Activated T-cell treated with anti-CD3 and anti-CD28 coated beads, Interleukin-2, amount 50 U/mL, for 24 hours (primary cell): ENCODE data around the gene BABAM2.
A peak's percentile ranks its signal among the peaks of the same experiment; 100 is the strongest.

Experiments
- DNase-seq: peaks from one replicate; pipeline ENCODE4 v3.0.0-alpha.2; 2020
- H3K27ac Mint-ChIP-seq: 2 replicates; pipeline ENCODE4 v1.8.0; 2020; ENCODE audit warnings: mild to moderate bottlenecking, mixed read lengths
- H3K27me3 Mint-ChIP-seq: 2 replicates; pipeline ENCODE4 v1.8.0; 2020; ENCODE audit warnings: mixed read lengths
- H3K36me3 Mint-ChIP-seq: 2 replicates; pipeline ENCODE4 v1.8.0; 2020; ENCODE audit warnings: low read depth, mixed read lengths
- H3K4me1 Mint-ChIP-seq: 2 replicates; pipeline ENCODE4 v1.8.0; 2020; ENCODE audit warnings: low read depth, mixed read lengths
- H3K4me3 Mint-ChIP-seq: 2 replicates; pipeline ENCODE4 v1.8.0; 2020; ENCODE audit warnings: mild to moderate bottlenecking, moderate library complexity, mixed read lengths
- H3K9me3 Mint-ChIP-seq: 2 replicates; pipeline ENCODE4 v1.8.0; 2020; ENCODE audit warnings: mixed read lengths

Gene BABAM2

GRCh38 chr2:28287256-28287915 lies 396.9 kb downstream of the BABAM2 start:
- H3K27ac Mint-ChIP-seq = no peak overlapping the region
- no peak overlapping the region for H3K4me3 Mint-ChIP-seq
- peaks cover 6% of the 10 kb centered on the region for H3K36me3 Mint-ChIP-seq
- H3K9me3 Mint-ChIP-seq = no peaks in the 10 kb centered on the region
- H3K4me1 Mint-ChIP-seq = peaks cover 11% of the 10 kb centered on the region
- H3K27me3 Mint-ChIP-seq = no peaks in the 10 kb centered on the region
- no peak for DNase-seq

- H3K4me3 Mint-ChIP-seq = no peak overlapping the region
- H3K27ac Mint-ChIP-seq = no peak overlapping the region
- H3K9me3 Mint-ChIP-seq = no peaks in the 10 kb centered on the region
- H3K4me1 Mint-ChIP-seq = peaks cover 23% of the 10 kb centered on the region
- H3K36me3 Mint-ChIP-seq = peaks cover 6% of the 10 kb centered on the region
- no peaks in the 10 kb centered on the region for H3K27me3 Mint-ChIP-seq
- DNase-seq = no peak
These were observed 398.1 kb downstream of the BABAM2 start for GRCh38 chr2:28288620-28289019.

- Mint-ChIP-seq H3K9me3 (no peaks in the 10 kb centered on the region), H3K4me1 (peaks cover 29% of the 10 kb centered on the region), H3K27me3 (no peaks in the 10 kb centered on the region), H3K4me3 (no peak overlapping the region), H3K36me3 (peaks cover 9% of the 10 kb centered on the region), H3K27ac (peak overlapping the region; percentile 81)
- no peak for DNase-seq
These were observed 401.4 kb downstream of the BABAM2 start for GRCh38 chr2:28291811-28292440.

- Mint-ChIP-seq H3K36me3 (peaks cover 9% of the 10 kb centered on the region), H3K27me3 (no peaks in the 10 kb centered on the region), H3K27ac (peak overlapping the region; percentile 81), H3K4me3 (no peak overlapping the region), H3K9me3 (no peaks in the 10 kb centered on the region), H3K4me1 (peaks cover 29% of the 10 kb centered on the region)
- DNase-seq = no peak
These were observed 402.0 kb downstream of the BABAM2 start for GRCh38 chr2:28292491-28292890.

GRCh38 chr2:28293416-28293815 lies 402.9 kb downstream of the BABAM2 start:
- Mint-ChIP-seq H3K36me3 (peaks cover 15% of the 10 kb centered on the region), H3K4me1 (peaks cover 29% of the 10 kb centered on the region), H3K4me3 (no peak overlapping the region), H3K27ac (no peak overlapping the region), H3K27me3 (no peaks in the 10 kb centered on the region), H3K9me3 (no peaks in the 10 kb centered on the region)
- DNase-seq = no peak

GRCh38 chr2:28294451-28294850 lies 403.9 kb downstream of the BABAM2 start:
- H3K4me1 Mint-ChIP-seq = peaks cover 29% of the 10 kb centered on the region
- DNase-seq = no peak
- H3K9me3 Mint-ChIP-seq = no peaks in the 10 kb centered on the region
- no peak overlapping the region for H3K4me3 Mint-ChIP-seq
- H3K27me3 Mint-ChIP-seq = no peaks in the 10 kb centered on the region
- H3K27ac Mint-ChIP-seq = no peak overlapping the region
- peaks cover 21% of the 10 kb centered on the region for H3K36me3 Mint-ChIP-seq

- DNase-seq = no peak
- Mint-ChIP-seq H3K36me3 (peaks cover 35% of the 10 kb centered on the region), H3K4me1 (peaks cover 28% of the 10 kb centered on the region), H3K4me3 (no peak overlapping the region), H3K27me3 (no peaks in the 10 kb centered on the region), H3K9me3 (no peaks in the 10 kb centered on the region), H3K27ac (no peak overlapping the region)
These were observed 405.7 kb downstream of the BABAM2 start for GRCh38 chr2:28296243-28296642.

GRCh38 chr2:28296904-28297303 lies 406.4 kb downstream of the BABAM2 start:
- Mint-ChIP-seq H3K9me3 (no peaks in the 10 kb centered on the region), H3K4me1 (peaks cover 24% of the 10 kb centered on the region), H3K27ac (no peak overlapping the region), H3K4me3 (no peak overlapping the region), H3K27me3 (no peaks in the 10 kb centered on the region), H3K36me3 (peaks cover 40% of the 10 kb centered on the region)
- DNase-seq = no peak

- DNase-seq = no peak
- no peaks in the 10 kb centered on the region for H3K27me3 Mint-ChIP-seq
- peaks cover 44% of the 10 kb centered on the region for H3K36me3 Mint-ChIP-seq
- H3K4me1 Mint-ChIP-seq = peaks cover 18% of the 10 kb centered on the region
- H3K27ac Mint-ChIP-seq = no peak overlapping the region
- no peaks in the 10 kb centered on the region for H3K9me3 Mint-ChIP-seq
- no peak overlapping the region for H3K4me3 Mint-ChIP-seq
These were observed 407.0 kb downstream of the BABAM2 start for GRCh38 chr2:28297531-28297930.

GRCh38 chr2:28298406-28298805 lies 407.9 kb downstream of the BABAM2 start:
- Mint-ChIP-seq H3K9me3 (no peaks in the 10 kb centered on the region), H3K27me3 (no peaks in the 10 kb centered on the region), H3K27ac (no peak overlapping the region), H3K4me3 (no peak overlapping the region), H3K36me3 (peaks cover 53% of the 10 kb centered on the region), H3K4me1 (peaks cover 9% of the 10 kb centered on the region)
- DNase-seq = no peak

- H3K27me3 Mint-ChIP-seq = no peaks in the 10 kb centered on the region
- peaks cover 4% of the 10 kb centered on the region for H3K9me3 Mint-ChIP-seq
- H3K4me1 Mint-ChIP-seq = peaks cover 7% of the 10 kb centered on the region
- H3K27ac Mint-ChIP-seq = no peak overlapping the region
- no peak overlapping the region for H3K4me3 Mint-ChIP-seq
- peaks cover 66% of the 10 kb centered on the region for H3K36me3 Mint-ChIP-seq
- DNase-seq = no peak
These were observed 410.2 kb downstream of the BABAM2 start for GRCh38 chr2:28300485-28301341.

GRCh38 chr2:28305202-28305601 lies 414.7 kb downstream of the BABAM2 start:
- Mint-ChIP-seq H3K36me3 (peaks cover 49% of the 10 kb centered on the region), H3K9me3 (peaks cover 4% of the 10 kb centered on the region), H3K27ac (no peak overlapping the region), H3K4me3 (no peak overlapping the region), H3K4me1 (peaks cover 1% of the 10 kb centered on the region), H3K27me3 (no peaks in the 10 kb centered on the region)
- no peak for DNase-seq

- no peak for DNase-seq
- H3K27ac Mint-ChIP-seq = no peak overlapping the region
These were observed 419.6 kb downstream of the BABAM2 start for GRCh38 chr2:28310107-28310506.

GRCh38 chr2:28311660-28312249 lies 421.2 kb downstream of the BABAM2 start:
- Mint-ChIP-seq H3K27me3 (no peaks in the 10 kb centered on the region), H3K27ac (no peak overlapping the region), H3K36me3 (peaks cover 18% of the 10 kb centered on the region), H3K9me3 (no peaks in the 10 kb centered on the region), H3K4me1 (peaks cover 5% of the 10 kb centered on the region), H3K4me3 (no peak overlapping the region)
- DNase-seq = no peak

More at GRCh38 chr2:28310107-28310506, 419.6 kb downstream of the BABAM2 start:
- peaks cover 23% of the 10 kb centered on the region for H3K36me3 Mint-ChIP-seq
- H3K27me3 Mint-ChIP-seq = no peaks in the 10 kb centered on the region
- H3K4me1 Mint-ChIP-seq = peaks cover 5% of the 10 kb centered on the region
- peaks cover 2% of the 10 kb centered on the region for H3K9me3 Mint-ChIP-seq
- no peak overlapping the region for H3K4me3 Mint-ChIP-seq
